GM23338 (cell line): Measurements from ENCODE around the gene NFIA.

Experiments used
- CREB1 ChIP-seq: fragments of 250-450 bp; sonication (Bioruptor Pico); IDR thresholded peaks from 2 replicates; pipeline ENCODE4 v1.5.0; 2020; ENCODE audit warnings: low read depth, mild to moderate bottlenecking, moderate library complexity
- CTCF ChIP-seq, 2 experiments: fragments of 200-600 bp in 1 of 2; sonication (generic) in 1 of 2; conservative IDR thresholded peaks; 2 replicates each; pipeline versions ENCODE4 v1.5.1 to v1.6.1; 2016 to 2017; ENCODE audit warnings: antibody characterized with exemption in 2 of 2, low read depth in 2 of 2, mild to moderate bottlenecking in 2 of 2, moderate library complexity in 1 of 2
- EZH2 ChIP-seq: fragments of 200-600 bp; sonication (generic); IDR thresholded peaks from one replicate; pipeline ENCODE4 v1.8.0; 2017; ENCODE audit warnings: antibody characterized with exemption, mild to moderate bottlenecking, low read depth; ENCODE audit not compliant: unreplicated experiment
- EZH2phosphoT487 ChIP-seq: fragments of 200-600 bp; sonication (generic); IDR thresholded peaks from one replicate; pipeline ENCODE4 v1.8.1; 2018; ENCODE audit warnings: antibody characterized with exemption; ENCODE audit not compliant: unreplicated experiment
- JUNB ChIP-seq: IDR thresholded peaks from one replicate; pipeline ENCODE4 v1.6.1; 2016; ENCODE audit warnings: antibody characterized with exemption; ENCODE audit not compliant: unreplicated experiment
- NANOG ChIP-seq: IDR thresholded peaks from 2 replicates; pipeline ENCODE4 v1.6.1; 2016; ENCODE audit warnings: antibody characterized with exemption, borderline replicate concordance
- POLR2AphosphoS5 ChIP-seq: IDR thresholded peaks from 2 replicates; pipeline ENCODE4 v1.6.1; 2016; ENCODE audit warnings: antibody characterized with exemption, low read depth
- ZNF462 ChIP-seq: fragments of 250-450 bp; sonication (Bioruptor Pico); IDR thresholded peaks from 2 replicates; pipeline ENCODE4 v1.5.0; 2020; ENCODE audit warnings: mild to moderate bottlenecking, moderate library complexity

- no peak for TF ChIP-seq CTCF (conservative IDR thresholded peaks at IDR 0.05; ENCODE audit: low read depth in 2 of 2)
- no peak for TF ChIP-seq EZH2
- no peak for TF ChIP-seq EZH2phosphoT487
- no peak for TF ChIP-seq POLR2AphosphoS5
- TF ChIP-seq CREB1 (CRISPR knock-in tag): no peak
- TF ChIP-seq ZNF462: no peak
- TF ChIP-seq JUNB: no peak
- no peak for TF ChIP-seq NANOG
These were observed 27.2 kb upstream of the NFIA start for GRCh38 chr1:61055110-61055614.
